ENCODE measurements around the gene MANF.
A peak's percentile ranks its signal among the peaks of the same experiment; 100 is the strongest.

Gene MANF

GRCh38 chr3:51390246-51391074, 5.4 kb downstream of the MANF start:
- no peak for DNase-seq

GRCh38 chr3:51391075-51391565, 6.0 kb downstream of the MANF start, which contains the start of gene RBM15B:
RBM15B (plus strand) TSS chr3:51391285; CDS start chr3:51391400, 115 bp downstream.
- peak; percentile 66 for DNase-seq

- no peak for DNase-seq
Measured at GRCh38 chr3:51391566-51392354, 6.7 kb downstream of the MANF start.

- no peak for DNase-seq
Measured at GRCh38 chr3:51392355-51393133, 7.5 kb downstream of the MANF start.

GRCh38 chr3:51393134-51393495, 8.0 kb downstream of the MANF start:
- DNase-seq = no peak

- DNase-seq = no peak
Measured at GRCh38 chr3:51393564-51393963, 8.5 kb downstream of the MANF start.

GRCh38 chr3:51394541-51394940, 9.4 kb downstream of the MANF start:
- no peak for DNase-seq

GRCh38 chr3:51395493-51396213, 10.6 kb downstream of the MANF start:
- DNase-seq = no peak

- DNase-seq = no peak
Measured at GRCh38 chr3:51396401-51396800, 11.3 kb downstream of the MANF start.

- DNase-seq = no peak
Measured at GRCh38 chr3:51397392-51397791, 12.3 kb downstream of the MANF start.

- no peak for DNase-seq
Measured at GRCh38 chr3:51398595-51399310, 13.7 kb downstream of the MANF start.

GRCh38 chr3:51400166-51400565, 15.1 kb downstream of the MANF start:
- DNase-seq = no peak

- DNase-seq = no peak
Measured at GRCh38 chr3:51401735-51402134, 16.6 kb downstream of the MANF start.

- no peak for DNase-seq
Measured at GRCh38 chr3:51403675-51404074, 18.6 kb downstream of the MANF start.

- no peak for DNase-seq
Measured at GRCh38 chr3:51408021-51408420, 22.9 kb downstream of the MANF start.

GRCh38 chr3:51408813-51409212, 23.7 kb downstream of the MANF start:
- DNase-seq = no peak

GRCh38 chr3:51422211-51422610, 37.1 kb downstream of the MANF start:
- DNase-seq = no peak

GRCh38 chr3:51426921-51427320, 41.8 kb downstream of the MANF start:
- DNase-seq = no peak

- no peak for DNase-seq
Measured at GRCh38 chr3:51429138-51429537, 44.0 kb downstream of the MANF start.

GRCh38 chr3:51434110-51434509, 49.0 kb downstream of the MANF start:
- DNase-seq = no peak

- DNase-seq = no peak
Measured at GRCh38 chr3:51434746-51435327, 49.7 kb downstream of the MANF start.

Measured in NCI-H510A (cell line).